HG02678 (cell line): ENCODE measurements around the gene GPC6.

Experiments
- ATAC-seq: cut with Tn5 transposase; IDR thresholded peaks from one replicate; pipeline ENCODE4 v1.9.1; 2021; ENCODE audit warnings: mild to moderate bottlenecking, moderate library complexity; ENCODE audit not compliant: unreplicated experiment

GPC6 gene

DNA sequence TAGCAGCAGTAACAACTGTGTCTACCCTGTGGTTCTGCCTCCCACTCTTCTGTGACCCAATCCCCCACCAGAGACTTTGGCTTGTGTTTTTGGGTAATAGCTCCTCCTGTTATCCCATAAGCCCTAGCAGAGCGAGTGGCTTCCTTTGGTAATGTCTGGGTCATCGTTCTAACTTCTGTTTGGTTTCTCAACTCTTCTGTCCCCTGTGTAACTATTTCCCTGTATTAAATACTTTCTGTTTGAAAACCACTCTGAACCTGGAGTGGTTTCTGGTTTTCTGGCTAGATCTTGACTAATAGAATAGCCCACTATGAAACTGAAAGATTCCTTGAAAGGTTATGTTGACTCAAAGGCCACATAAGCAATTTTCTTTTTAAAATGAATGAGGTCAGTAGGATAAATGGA, 902.9 kb downstream of the GPC6 start:
- no peak for ATAC-seq

DNA sequence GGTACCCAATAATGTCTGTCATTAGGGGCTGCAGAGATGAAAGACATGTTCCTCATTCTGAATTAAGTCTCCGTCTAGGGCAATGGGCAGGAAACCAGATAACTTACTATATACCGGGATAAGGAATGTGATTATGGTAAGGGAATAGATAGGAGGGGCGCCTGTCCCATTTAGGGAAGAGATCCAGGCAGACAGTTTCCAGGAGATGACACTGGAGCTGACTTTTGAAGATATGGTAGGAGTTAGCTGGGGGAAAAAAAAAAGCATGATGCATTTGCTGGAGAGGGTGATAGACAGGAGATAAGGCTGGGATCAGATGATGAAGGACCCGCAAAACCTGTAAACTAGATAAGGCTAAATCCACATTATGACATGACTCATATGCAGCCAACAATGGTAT, 912.2 kb downstream of the GPC6 start:
- no peak for ATAC-seq

DNA sequence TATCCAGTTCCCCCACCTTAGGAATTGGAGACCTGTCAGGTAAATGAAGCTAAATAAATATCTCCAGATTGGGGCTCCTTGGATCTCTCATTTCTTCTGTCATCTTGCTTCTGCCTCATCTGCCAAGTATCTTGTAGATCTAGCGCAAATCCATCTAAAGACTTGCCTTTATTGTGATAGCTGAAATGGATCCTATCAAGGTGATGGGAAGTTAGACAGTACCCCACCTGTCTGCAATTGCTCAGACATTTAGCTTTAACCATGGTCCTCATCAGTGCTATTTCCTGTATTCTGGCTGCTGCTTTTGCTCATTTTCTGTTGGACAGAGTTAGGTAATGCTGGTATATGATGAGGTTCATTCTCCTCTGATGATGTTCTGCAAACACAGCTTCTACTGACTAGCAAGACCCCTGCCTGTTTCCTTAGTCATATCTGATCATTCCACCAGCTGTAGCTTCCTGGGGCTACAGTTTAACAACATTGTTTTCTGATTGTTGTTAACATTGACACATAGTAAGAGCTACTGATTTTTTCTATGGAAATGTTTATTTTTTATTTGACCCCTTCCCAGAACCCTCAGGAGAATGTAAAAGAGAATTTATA, 912.9 kb downstream of the GPC6 start:
- ATAC-seq = no peak

DNA sequence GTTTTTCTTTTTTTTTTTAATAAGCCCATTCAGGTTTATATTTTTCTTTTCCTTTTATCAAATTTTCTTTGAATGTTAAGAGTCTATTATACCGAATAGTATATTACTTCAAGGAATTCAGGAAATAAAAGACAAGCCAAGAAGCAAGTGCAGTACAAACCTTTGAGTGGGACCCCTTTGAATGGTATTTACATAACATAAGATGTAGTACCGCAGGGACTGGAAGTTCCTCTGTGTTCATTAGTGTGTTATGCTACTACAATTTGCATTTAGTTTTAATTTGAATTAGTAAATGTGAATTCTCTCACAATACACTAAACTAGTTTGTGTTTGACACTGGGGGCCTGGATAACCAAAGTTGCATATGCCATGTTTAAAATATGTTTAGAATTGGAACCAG, 913.4 kb downstream of the GPC6 start:
- no peak for ATAC-seq

DNA sequence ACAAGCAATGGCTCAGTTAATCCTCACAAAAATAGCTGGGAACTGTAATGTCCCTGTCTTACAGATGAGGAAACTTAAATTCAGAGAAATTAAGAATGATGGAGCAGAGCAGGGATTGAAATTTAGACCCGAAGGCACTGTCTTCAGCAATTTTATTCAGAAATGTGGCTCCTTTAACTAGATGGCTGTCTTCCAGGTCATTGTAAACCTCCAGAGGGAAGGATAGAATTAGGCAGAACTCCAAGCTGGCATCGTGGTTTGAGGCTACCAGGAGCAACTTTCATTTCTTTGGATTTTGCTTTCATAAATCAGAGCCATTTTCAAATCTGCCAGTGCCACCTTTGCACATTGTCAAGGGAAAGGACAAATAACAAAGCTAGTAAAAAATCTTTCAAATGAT, 913.9 kb downstream of the GPC6 start:
- no peak for ATAC-seq

DNA sequence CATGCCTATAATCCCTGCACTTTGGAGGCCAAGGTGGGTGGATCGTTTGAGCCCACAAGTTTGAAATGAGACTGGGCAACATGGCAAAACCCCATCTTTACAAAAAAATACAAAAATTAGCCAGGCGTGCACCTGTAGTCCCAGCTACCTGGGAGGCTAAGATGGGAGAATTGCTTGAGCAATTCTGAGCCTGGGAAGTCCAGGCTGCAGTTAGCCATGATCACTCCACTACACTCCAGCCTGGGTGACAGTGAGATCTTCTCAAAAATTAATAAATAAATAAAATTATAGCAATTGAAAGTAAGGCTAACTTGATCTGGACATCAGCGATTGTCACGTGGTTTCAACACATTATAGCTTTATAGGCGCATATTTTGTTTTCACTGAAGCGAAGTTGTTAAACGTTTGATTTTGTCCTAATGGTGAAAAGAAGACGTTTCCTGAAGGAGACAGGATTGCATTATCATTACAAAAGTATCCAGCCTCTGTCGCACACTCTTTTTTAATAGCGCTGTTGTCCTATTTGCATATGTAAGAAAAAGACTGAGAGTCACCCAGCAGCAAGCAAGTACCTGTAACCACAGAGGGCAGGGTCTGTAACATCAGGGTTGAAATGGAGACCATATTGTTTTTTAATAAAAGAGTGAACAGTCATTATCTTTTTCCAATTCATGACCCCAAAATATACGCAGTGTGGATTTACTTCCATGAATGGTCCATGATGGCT, 917.2 kb downstream of the GPC6 start:
- no peak for ATAC-seq

DNA sequence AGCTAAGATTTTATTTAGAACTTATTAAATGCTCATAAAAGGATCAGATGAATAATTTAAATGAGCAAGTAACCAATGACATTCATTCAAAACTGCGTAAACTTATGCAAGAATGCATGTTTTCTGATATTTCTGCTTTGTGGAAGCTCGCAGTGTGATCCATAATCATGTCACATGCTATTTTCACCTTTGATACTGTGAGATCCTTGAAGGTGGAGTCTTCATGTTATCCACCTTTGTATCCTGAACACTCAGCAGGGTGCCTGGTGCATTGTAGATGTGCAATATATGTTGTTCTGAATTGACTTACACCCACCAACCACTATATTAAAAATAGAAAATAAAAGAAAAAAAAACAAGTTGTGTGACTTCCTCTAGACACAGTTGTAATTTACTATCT, 919.4 kb downstream of the GPC6 start:
- ATAC-seq = no peak

DNA sequence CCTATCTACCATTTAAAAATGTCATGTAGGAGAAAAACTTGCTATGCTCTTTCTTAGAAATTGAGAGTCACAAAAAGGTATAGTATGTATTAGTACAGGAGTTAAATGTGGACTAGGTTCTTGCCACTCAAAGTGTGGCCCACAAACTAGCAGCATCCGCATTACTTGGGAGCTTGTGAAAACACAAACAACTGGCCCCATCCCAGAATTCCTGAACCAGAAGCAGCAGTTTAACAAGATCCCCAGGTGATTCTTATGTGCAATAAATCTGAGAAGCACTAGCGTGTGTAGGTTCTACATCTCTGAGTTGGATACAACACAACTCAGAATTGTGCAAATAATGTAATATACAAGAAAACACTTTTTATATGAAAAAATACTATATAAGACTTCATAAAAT, 927.0 kb downstream of the GPC6 start:
- ATAC-seq = no peak

DNA sequence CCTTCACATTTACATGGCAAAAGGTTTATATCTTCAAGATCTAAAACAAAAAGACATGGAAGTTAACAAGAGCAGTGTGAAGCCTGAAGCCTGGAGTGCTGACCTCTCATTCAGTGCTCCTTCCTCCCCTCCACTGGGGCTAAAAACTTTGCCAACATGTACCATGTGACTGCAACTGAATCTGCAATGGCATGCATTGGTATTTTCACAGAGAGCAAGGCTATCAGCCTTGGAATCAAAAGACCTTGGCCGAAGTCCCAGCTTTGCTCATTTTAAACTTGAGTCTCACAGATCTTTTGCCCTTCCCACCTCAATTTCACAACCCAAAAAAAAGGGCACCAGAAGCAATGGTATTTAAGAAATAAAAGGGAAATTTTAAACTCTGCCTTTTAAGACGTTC, 927.8 kb downstream of the GPC6 start:
- no peak for ATAC-seq

DNA sequence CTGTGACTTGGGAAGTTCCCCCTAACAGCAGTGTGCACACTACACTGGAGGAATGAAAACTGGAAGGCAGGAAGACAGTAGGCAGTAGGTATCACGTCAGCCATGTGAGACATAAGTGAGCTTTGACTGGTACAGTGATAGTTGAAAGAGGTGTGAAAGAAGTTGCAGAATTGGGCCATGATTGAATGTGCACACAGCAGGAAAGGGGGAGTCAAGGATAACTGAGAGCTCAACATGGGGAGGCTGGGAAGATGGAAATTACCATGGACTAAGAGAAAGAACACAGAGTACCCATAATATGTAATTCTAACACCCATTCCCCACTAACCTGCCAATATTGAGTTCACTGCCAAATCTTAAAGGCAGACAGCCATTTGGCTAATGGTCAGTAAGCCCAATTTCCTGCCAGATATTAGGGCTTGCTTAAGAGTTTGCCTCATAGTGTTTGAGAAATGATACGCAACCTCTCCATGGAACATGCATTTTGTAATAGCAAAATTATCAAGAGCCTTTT, 931.2 kb downstream of the GPC6 start:
- no peak for ATAC-seq

DNA sequence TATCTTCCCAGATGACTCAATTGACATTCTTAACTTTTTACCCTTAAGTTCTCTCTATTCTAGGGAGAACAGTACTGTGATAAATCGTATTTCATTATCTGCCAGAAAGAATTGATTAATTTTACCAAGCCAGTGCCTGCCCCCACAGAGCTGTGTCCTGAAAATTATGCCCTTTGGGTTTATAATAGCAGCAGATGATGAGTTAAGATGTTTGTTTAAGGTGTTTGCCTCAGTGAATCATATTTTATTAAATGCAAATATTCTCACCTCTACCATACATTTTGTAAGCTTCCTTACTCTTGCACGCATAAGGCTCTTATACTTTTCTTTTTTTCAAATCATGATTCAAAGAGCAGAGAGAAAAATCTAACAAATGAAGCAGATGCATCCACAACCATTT, 934.3 kb downstream of the GPC6 start:
- ATAC-seq = no peak

DNA sequence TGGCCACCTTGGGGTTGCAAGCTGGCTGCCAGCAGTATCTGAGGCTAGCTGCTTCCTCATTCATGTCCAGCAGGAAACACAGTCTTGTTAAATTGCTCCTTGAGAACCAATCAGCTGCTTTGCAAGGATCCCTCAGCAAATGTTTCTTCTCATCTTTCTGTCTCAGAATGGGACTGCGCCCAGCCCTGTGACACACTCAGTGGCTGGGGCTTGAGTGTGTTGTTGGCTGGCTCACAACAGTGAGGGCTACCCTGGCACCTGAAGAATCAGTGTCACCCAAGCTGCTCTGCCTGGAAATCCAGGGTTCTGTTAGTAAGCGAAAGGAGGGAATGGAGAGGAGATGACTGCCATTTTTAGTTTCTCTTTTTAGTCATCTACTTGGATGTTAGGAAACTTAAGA, 935.7 kb downstream of the GPC6 start:
- no peak for ATAC-seq

DNA sequence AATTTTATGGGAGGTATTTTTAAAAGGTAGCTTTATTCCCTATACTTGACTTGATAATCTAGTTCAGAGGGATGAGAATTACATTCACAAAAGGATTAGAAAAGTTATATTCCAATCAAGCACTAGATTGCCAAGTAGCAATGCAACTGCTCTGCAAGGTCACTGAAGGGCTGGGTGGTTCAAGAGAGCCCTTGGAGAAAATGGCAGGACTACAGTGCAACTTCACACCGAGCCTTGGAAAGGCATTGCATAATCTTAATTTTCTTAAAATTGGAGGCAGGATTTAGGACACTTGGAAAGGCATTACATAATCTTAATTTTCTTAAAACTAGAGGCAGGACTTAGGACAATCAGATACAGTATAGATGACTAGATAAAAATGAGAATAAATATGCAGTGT, 936.9 kb downstream of the GPC6 start:
- ATAC-seq = no peak

DNA sequence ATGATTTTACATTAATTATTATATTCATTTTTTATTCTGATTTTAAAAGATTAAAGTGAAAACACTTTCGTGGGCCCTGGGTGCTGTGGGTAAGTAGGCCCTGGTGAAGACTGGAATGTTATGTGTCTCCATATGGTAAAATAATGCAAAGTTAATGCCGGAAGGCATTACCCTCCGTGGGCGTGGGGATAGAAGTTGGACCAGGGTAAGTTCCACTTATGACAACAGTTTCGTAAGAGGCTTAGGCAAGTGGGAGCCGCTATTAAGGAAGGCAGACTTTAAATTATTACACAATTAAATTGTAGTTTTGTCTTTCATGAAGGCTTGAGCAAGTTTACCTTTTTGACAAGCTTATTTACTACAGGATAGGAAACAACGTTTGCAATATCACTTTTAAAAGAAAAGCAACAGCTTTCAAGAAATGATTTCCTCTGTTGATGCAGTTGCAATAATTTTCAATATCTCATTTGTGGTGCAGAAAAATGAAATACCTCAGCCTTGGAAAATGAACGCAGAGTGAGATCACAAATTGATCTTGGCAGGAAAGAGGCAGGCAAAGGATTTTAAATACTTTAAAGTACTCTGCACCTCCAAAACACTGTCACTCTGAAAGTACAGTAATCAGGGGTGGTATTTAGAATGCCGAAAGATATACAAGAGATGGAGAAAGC, 942.3 kb downstream of the GPC6 start:
- ATAC-seq = no peak

DNA sequence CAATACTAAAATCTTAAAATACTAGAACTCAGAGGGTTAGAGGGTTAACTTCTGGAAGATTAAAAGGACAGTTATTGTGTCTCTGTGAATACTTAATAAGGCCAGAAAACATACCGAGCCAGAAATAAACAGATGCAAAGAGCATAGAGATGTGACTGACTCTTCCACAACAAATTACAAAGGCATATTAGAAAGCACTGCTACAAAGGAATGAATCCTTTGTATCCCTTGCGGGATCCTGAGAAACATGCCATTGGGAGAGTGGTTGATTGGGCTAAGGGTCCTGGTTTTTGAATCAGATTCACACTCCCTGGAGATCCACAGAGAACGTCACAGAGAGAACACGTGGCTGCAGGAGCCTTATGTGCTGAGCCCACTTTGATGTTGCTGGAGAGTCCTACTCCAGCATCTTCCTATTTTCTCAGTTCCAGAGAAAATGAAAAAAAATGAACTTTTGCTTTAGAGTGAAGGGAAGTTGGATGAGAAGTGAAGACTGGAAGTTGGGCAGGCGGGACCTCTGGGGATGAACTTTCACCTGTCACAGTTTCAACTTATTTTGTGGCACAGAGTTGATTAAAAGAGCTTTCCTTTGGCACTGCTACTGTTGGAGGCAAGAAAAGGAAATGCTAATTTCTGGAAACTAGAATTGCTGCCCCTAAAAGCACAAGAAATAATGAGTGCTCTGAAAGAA, 943.0 kb downstream of the GPC6 start:
- ATAC-seq = no peak

DNA sequence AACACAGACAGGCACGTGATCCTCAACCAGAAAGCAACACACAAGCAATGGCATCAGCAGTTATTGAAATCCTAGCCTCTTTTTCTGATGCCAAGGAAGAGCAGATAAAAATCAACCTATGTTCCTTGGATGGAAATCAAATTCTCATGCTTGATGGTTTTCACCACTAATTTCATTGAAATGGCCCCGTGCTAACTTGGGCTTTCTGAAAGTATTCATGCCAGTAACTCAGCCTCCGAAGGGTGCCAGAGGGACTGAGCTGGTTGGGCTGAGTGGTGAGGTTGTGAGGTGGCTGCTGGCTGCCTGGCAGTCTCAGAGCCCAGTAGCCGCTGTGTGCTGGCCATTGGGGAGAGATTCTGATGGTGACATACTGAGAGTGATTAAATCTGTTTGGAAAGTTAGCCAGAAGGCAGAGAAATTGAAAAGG, 943.6 kb downstream of the GPC6 start:
- no peak for ATAC-seq

DNA sequence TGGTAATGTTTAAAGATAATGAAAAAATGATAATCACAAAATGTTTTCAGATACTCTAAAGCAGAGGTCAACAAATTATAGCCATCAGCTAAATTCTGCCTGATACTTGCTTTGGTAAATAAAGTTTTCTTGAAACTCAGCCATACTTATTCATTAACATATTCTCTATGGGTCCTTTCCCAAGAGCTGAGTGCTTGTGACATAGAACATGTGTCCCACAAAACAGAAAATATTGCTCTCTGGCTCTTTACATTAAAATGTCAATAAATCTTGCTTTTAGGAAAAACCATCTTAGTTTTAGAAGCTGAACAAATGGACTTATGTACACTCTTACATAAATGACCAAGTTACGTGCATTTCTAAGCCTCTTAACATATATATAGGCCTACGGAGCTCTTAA, 945.8 kb downstream of the GPC6 start:
- ATAC-seq = no peak

DNA sequence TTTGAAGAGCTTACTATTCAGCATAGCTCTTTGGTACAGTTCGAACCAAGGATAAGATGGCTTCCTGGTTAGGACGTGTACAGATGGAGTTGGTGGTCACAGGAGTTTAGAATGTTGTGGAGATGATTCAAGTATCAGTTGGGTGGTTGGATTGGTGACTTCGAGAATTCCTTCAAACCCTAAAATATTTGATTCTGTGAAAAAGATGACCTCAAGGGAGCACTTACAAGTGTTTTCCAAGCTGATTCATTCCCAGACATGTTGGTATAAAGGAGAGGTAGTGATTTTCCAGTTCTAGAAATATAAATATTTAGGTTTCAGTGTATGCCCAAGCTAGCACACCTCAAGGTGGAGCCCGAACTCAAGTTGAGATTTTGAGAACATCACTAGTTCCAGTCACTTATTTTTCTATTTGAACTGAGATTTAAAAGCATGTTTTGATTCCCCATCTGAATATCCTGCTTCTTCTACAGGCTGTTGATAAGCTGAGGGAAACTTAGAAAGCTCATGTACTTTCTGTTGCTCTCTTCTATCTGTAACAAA, 946.8 kb downstream of the GPC6 start:
- no peak for ATAC-seq

DNA sequence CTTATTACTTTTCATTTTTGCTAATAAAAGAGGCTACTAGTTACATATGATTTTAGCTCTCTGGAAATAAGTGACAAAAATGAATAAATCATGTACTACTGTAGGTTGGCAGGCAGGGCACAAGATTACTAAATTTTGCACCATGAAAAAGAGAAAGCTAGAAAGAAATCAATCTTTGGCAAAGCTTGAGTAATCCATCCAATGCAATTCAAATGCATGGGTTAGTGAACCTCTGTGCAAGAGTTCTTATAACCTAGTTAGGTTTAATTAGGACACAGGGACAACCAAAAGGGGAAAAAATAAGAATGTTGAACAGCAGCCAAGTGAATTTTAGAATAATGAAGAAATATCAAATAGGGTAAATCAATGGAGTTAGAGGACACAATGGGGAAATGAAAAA, 947.4 kb downstream of the GPC6 start:
- no peak for ATAC-seq

DNA sequence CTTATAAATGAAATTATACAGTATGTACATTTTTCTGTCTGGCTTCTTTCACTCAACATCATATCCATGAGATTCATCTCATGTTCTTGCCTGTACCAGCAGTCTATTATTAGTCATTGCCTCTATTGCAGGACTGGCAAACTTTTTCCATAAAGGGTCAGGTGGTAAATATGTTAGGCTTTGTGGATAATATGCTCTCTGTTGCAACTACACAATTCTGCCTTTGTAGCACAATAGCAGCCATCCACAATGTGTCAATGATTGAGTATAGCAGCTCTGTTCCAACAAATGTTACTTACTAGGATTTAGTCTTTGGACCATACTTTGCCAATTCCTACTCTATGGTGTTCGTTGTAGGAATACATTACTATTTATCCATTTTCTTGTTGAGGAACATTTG, 948.5 kb downstream of the GPC6 start:
- ATAC-seq = no peak

DNA sequence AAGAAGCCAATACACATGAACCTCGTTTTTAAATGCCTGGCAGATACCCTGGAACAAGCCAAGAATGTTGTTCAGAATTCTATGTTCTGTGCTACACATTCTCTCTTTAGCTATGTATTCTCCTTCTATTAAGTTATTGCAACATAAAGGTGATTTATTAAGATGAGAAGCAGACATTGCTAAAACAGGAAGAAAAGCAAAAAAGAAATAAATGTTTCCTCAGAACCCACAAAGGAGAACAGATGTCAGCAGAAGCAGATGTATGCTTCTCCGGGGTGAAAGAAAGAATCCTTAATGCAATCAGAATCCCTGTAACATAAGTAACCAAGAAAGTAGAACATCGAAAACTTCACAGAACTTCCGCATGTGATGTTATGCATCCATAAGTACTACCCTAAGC, 950.0 kb downstream of the GPC6 start:
- no peak for ATAC-seq
